ENCODE data around the gene B4GALT2. TPM values are rescaled to one million over a fixed set of nuclear protein-coding genes. Genes with fewer than 3 reads are reported as not detected.

B4GALT2 gene
- total and polyA plus RNA-seq, 2 of the 4 experiments (the other 2 are of a cell fraction): 52.3 to 60.8 TPM

DNA sequence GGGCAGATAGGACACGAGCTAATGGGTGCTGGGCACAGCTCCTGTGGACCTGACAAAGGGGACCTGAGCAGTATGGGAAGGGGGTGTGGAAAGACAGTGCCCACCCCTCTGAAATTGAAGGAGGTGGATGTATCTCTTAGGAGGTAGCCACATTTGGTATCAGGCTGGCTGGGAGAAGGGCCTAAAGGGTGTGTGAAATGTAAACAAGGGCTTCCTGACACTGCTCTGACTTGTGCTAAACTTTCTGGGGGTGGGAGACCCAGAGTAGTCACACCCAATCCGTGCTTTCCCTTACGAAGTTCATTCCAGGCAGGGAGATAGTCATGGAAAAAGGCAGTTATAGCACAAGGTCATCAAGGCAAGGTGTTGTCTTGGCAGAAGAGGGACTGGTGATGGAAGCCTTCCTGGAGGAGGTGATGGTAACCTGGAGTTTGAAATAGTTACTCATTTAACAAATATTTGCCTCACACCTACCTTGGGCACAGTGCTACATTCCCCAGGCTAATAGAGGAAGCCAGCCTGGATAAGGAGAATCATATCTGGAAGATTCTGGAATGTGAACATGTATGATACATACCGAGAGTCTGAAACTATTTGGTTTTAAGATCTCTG is 7.1 kb downstream of the B4GALT2 start:
- dilution Hi-C loops (cut with HindIII; ENCODE audit: low sequenced_read_pairs, unreplicated experiment): no loop called here
- no peak overlapping the region for H3K9ac ChIP-seq (ENCODE audit: low read depth, low read length)
- H3K36me3 ChIP-seq (ENCODE audit: control insufficient read depth, insufficient read depth, low read length): peaks cover 35% of the 10 kb centered on the region
- no peak overlapping the region for H4K5ac ChIP-seq (ENCODE audit: low read depth, low read length)
- 80% methylated on average over 2 of the region's 4 CpGs; no CpG with 5 or more reads in 1 of the 2 experiments for WGBS, 2 experiments (ENCODE audit: extremely low coverage in 2 of 2, insufficient read length in 1 of 2)
- peaks cover 15% of the 10 kb centered on the region for H3K4me1 ChIP-seq (ENCODE audit: control insufficient read depth, insufficient read depth, low read length)
- no peaks in the 10 kb centered on the region for H3K9me3 ChIP-seq (ENCODE audit: control insufficient read depth, insufficient read depth, low read length)
- no peak overlapping the region for H3K4me3 ChIP-seq (ENCODE audit: insufficient read depth, low read depth, low read length)
- DNase-seq: no peak
- no peak overlapping the region for H3K4me2 ChIP-seq (ENCODE audit: low read depth, low read length)
- H3K79me1 ChIP-seq (ENCODE audit: low read depth in 1 of 2, low read length in 2 of 2): peaks cover 15 to 41% of the 10 kb centered on the region in 2 experiments
- H2BK20ac ChIP-seq (ENCODE audit: low read depth, low read length): no peak overlapping the region
- H2BK120ac ChIP-seq (ENCODE audit: low read depth, low read length): no peak overlapping the region
- no peak overlapping the region for H3K56ac ChIP-seq (ENCODE audit: extremely low read depth, insufficient read depth, low read length)
- H4K8ac ChIP-seq (ENCODE audit: low read depth in 2 of 2, low read length in 2 of 2): no peak overlapping the region
- no peak overlapping the region for H3K4ac ChIP-seq (ENCODE audit: low read depth, low read length)
- intact Hi-C loops (cut with micrococcal nuclease): no loop called here
- no peak overlapping the region for H3K14ac ChIP-seq (replicated peaks; ENCODE audit: low read depth, low read length)
- H2AK9ac ChIP-seq (replicated peaks; ENCODE audit: low read depth, low read length, poor library complexity): no peak overlapping the region
- no peak overlapping the region; the same call in 1 of the 2 replicates for H2AK5ac ChIP-seq (ENCODE audit: low read depth, low read length)
- no peak for TF ChIP-seq NFE2L2 (IDR thresholded peaks at IDR 0.05; ENCODE audit: low read depth, low read length)
- TF ChIP-seq RCOR1 (IDR thresholded peaks at IDR 0.05; ENCODE audit: insufficient replicate concordance, low read length): no peak
- TF ChIP-seq, protein P1, sequence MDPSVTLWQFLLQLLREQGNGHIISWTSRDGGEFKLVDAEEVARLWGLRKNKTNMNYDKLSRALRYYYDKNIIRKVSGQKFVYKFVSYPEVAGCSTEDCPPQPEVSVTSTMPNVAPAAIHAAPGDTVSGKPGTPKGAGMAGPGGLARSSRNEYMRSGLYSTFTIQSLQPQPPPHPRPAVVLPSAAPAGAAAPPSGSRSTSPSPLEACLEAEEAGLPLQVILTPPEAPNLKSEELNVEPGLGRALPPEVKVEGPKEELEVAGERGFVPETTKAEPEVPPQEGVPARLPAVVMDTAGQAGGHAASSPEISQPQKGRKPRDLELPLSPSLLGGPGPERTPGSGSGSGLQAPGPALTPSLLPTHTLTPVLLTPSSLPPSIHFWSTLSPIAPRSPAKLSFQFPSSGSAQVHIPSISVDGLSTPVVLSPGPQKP (IDR thresholded peaks at IDR 0.05; ENCODE audit: borderline replicate concordance, low read depth, low read length): no peak
- TF ChIP-seq MAFK (IDR thresholded peaks at IDR 0.05; ENCODE audit: low read depth, low read length): no peak
- no peak for TF ChIP-seq MAZ (IDR thresholded peaks at IDR 0.05; ENCODE audit: borderline replicate concordance, low read depth, low read length)
- no peak for TF ChIP-seq RAD21 (IDR thresholded peaks at IDR 0.05; ENCODE audit: low read length)
- TF ChIP-seq, protein P2, sequence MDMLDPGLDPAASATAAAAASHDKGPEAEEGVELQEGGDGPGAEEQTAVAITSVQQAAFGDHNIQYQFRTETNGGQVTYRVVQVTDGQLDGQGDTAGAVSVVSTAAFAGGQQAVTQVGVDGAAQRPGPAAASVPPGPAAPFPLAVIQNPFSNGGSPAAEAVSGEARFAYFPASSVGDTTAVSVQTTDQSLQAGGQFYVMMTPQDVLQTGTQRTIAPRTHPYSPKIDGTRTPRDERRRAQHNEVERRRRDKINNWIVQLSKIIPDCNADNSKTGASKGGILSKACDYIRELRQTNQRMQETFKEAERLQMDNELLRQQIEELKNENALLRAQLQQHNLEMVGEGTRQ (IDR thresholded peaks at IDR 0.05; ENCODE audit: low read depth, low read length): no peak
- TF ChIP-seq BHLHE40 (IDR thresholded peaks at IDR 0.05; ENCODE audit: low read depth, low read length): no peak
- TF ChIP-seq, protein P3, sequence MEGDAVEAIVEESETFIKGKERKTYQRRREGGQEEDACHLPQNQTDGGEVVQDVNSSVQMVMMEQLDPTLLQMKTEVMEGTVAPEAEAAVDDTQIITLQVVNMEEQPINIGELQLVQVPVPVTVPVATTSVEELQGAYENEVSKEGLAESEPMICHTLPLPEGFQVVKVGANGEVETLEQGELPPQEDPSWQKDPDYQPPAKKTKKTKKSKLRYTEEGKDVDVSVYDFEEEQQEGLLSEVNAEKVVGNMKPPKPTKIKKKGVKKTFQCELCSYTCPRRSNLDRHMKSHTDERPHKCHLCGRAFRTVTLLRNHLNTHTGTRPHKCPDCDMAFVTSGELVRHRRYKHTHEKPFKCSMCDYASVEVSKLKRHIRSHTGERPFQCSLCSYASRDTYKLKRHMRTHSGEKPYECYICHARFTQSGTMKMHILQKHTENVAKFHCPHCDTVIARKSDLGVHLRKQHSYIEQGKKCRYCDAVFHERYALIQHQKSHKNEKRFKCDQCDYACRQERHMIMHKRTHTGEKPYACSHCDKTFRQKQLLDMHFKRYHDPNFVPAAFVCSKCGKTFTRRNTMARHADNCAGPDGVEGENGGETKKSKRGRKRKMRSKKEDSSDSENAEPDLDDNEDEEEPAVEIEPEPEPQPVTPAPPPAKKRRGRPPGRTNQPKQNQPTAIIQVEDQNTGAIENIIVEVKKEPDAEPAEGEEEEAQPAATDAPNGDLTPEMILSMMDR (conservative IDR thresholded peaks at IDR 0.05; ENCODE audit: low read depth, low read length): no peak
- TF ChIP-seq FOS (IDR thresholded peaks at IDR 0.05; ENCODE audit: low read depth, low read length): no peak
- no peak for TF ChIP-seq MXI1 (IDR thresholded peaks at IDR 0.05; ENCODE audit: borderline replicate concordance, low read depth, low read length)
- TF ChIP-seq POLR2A (IDR thresholded peaks at IDR 0.05; ENCODE audit: low read depth, low read length): no peak
- TF ChIP-seq SMC3 (IDR thresholded peaks at IDR 0.05; ENCODE audit: low read depth, low read length): no peak
- TF ChIP-seq CHD1 (IDR thresholded peaks at IDR 0.05; ENCODE audit: low read depth, low read length): no peak
- no peak for TF ChIP-seq RFX5 (IDR thresholded peaks at IDR 0.05; ENCODE audit: low read depth, low read length)
- no peak for TF ChIP-seq CEBPB (IDR thresholded peaks at IDR 0.05; ENCODE audit: low read depth, low read length)
- H2AFZ ChIP-seq (replicated peaks; ENCODE audit: low read length, poor library complexity): no peak overlapping the region
- H2BK5ac ChIP-seq (ENCODE audit: low read depth, low read length, poor library complexity, severe bottlenecking): no peak overlapping the region
- no peak for ATAC-seq (ENCODE audit: low read depth)
- peaks cover 28% of the 10 kb centered on the region for H3K9me1 ChIP-seq (ENCODE audit: insufficient read depth, low read length)
- H4K20me1 ChIP-seq (ENCODE audit: insufficient read depth, low read length): peaks cover 42% of the 10 kb centered on the region
- no peak overlapping the region for H4K91ac ChIP-seq (ENCODE audit: insufficient read depth, low read depth, low read length)
- ChIA-PET CTCF (no interaction called here), POLR2A (ENCODE audit: unreplicated experiment) (no interaction called here)
- peak overlapping the region; percentile 12; the same call in 1 of the 2 replicates for H3K23ac ChIP-seq (ENCODE audit: low read depth, low read length)
- no TSS peak for BruUV-seq (replicated peaks)
- H3K27me3 ChIP-seq (ENCODE audit: control insufficient read depth, insufficient read depth, low read length): no peaks in the 10 kb centered on the region
- H3K27ac ChIP-seq (ENCODE audit: insufficient read depth, low read length): no peak overlapping the region
- in situ Hi-C loops (cut with MboI; ENCODE audit: low sequenced_read_pairs): no loop called here
- no peak overlapping the region for H2BK15ac ChIP-seq (ENCODE audit: low read depth, low read length)
- no peak overlapping the region for H3K18ac ChIP-seq (ENCODE audit: low read depth, low read length)

All from IMR-90 (cell line).